GM13976 (cell line): ENCODE measurements around the gene DRD2.

Source experiments
- DNase-seq: peaks from one replicate; pipeline ENCODE4 v3.0.0; 2012; ENCODE audit warnings: low spot score
- in situ Hi-C: fragments of 300-500 bp; cut with MboI; formaldehyde crosslinking; loops from one replicate; pipeline ENCODE4 v1.12.0; 2022; ENCODE audit warnings: low sequenced_read_pairs, mixed read lengths, inconsistent platforms; ENCODE audit not compliant: unreplicated experiment
- TF ChIP-seq, protein P1 (sequence below): IDR thresholded peaks from 2 replicates; pipeline ENCODE4 v1.5.1; 2012; ENCODE audit warnings: borderline replicate concordance, mild to moderate bottlenecking; ENCODE audit not compliant: insufficient read depth; ENCODE audit errors: extremely low read depth, missing control alignments, control extremely low read depth

The DRD2 gene

DNA sequence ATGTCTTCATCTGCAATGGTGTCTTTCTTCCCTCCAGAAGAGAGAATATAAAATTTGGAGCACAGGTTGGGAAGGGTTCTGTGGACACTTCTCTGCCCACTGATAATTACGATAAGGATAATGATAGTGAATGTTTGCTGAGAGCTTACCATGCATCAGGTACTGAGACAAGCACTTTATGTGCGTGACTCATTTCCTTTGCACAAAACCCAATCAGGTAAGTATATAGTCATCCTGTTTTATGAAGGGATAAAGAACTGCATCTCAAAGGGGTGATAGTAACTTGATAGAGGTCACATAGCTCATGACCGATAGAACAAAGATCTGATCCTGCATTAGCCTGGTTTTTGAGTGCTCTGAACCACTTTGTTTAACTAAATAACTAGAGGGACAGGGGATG lies 9.4 kb downstream of the DRD2 start:
- no peak for DNase-seq
- TF ChIP-seq, protein P1, sequence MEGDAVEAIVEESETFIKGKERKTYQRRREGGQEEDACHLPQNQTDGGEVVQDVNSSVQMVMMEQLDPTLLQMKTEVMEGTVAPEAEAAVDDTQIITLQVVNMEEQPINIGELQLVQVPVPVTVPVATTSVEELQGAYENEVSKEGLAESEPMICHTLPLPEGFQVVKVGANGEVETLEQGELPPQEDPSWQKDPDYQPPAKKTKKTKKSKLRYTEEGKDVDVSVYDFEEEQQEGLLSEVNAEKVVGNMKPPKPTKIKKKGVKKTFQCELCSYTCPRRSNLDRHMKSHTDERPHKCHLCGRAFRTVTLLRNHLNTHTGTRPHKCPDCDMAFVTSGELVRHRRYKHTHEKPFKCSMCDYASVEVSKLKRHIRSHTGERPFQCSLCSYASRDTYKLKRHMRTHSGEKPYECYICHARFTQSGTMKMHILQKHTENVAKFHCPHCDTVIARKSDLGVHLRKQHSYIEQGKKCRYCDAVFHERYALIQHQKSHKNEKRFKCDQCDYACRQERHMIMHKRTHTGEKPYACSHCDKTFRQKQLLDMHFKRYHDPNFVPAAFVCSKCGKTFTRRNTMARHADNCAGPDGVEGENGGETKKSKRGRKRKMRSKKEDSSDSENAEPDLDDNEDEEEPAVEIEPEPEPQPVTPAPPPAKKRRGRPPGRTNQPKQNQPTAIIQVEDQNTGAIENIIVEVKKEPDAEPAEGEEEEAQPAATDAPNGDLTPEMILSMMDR, result no peak
- in situ Hi-C loops, result no loop called here

DNA sequence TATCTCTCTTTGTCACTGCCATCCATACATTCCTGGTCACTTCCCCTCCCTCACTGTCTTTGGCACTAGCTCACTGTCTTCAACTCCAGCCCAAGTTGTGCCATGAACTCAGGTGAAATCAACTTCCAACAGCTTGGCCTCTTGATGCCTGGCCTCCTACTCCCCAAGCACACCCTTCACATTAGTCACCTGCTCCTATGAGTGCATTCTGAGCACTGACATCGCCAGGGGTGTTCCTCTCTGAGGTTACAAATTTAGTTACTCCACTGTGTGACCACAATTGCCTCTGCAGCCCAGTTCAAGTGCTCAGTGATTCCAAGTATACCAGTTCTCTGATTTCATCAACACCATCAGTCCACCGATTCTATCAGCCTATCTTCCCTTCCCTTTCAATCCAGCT lies 10.8 kb downstream of the DRD2 start:
- TF ChIP-seq, protein P1, result no peak
- in situ Hi-C loops, result no loop called here
- DNase-seq, result no peak

DNA sequence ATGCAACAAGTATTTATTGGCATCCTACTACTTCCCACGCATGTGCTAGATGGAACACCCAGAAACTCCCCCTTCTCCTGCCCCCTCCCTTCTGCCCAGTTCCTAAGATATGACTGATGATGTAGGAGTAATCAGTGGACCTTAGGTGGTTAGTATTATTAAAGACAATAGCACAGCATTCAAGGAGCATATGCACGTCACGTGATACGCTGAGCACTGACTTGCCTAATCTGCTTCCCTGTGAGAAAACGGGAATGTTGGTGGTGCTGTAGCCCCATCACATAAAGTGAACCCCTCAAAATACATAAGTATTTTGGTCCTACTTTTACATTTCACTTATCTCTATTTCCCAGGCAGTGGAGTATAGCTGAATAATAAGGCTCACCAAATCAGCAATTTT lies 12.4 kb downstream of the DRD2 start:
- TF ChIP-seq, protein P1, result no peak
- no peak for DNase-seq
- in situ Hi-C loops, result no loop called here

DNA sequence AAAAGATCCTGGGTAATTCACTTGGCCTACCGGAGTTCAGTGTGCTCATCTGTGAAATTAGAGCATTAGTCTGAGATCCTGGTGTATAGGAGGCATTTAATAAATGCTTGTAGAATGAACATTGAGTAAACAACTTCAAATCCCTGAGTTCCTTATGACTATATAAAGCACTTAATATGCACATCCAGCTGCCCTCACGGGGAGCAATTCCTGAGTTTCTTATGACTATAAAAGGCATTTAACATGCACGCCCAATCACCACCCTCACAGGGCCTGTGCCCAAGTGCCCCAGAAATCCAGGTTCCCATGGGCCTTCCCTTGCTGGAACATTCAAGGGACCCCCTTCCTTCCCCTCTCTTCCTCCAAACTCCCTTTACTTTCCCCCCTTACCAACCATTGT lies 13.6 kb downstream of the DRD2 start:
- TF ChIP-seq, protein P1, result no peak
- in situ Hi-C loops, result no loop called here
- no peak for DNase-seq

DNA sequence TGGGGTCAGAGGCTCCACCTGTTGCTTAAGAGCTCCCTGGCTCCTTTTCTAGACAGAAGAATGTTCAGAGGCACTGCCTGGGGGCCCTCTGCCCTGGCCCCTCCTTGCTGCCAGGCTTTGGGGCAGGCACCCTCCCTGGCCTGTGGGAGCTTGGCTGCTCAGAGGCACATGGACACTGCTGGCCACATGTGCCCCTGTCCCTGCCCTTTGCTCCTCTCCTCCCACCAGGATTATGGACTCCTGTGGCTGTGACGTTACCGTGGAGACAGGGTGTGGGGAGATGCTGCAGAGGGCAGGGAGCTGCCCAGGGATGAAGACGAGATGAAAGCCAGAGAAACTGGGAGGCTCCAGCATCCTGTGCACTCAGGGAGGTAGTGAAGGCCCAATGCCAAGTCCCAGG lies 14.7 kb downstream of the DRD2 start:
- DNase-seq, result no peak
- in situ Hi-C loops, result no loop called here
- TF ChIP-seq, protein P1, result no peak

DNA sequence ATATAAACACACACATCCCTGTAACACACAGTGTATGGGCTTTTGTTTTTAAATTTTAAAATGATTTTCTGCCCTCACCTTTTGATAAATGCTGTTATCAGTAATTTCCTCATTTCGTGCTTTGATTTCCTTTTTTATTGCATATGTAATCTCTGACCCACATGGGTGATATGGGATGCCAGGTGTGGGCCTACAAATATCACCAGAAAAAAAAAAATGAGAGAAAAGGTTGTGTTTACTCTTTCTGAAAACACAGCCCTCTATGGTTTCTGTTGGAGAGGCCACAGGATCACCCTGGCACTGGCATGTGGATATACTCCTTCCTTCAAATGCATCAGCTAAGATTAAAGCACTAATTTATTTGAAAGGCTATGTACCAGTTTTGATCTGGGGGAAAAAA lies 17.0 kb downstream of the DRD2 start:
- TF ChIP-seq, protein P1, result no peak
- DNase-seq, result no peak
- in situ Hi-C loops, result no loop called here

DNA sequence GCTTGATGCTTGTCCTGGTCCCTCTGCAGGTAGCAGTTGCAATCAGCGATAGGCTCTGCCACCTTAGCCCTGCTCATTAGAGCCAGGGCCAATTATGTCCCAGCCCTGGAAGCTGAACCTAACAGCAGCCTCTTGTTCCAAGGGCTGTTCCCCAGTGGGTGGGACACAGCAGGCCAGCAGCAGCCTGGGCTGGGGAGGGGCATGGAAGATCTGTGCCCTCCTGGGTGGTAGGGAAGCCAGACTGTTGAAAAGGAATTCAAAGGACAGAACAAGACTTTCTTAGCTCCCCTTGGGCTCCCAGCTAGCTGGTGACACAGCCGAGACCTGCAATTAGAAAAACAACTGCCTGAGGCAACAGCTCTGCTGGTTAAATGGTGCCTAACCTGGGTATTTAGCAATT lies 17.4 kb downstream of the DRD2 start:
- no peak for DNase-seq
- TF ChIP-seq, protein P1, result no peak
- in situ Hi-C loops, result no loop called here
